GM12892 (cell line): Measurements from ENCODE around the gene PER2.
"Not testable (repeated sequence)": the region's sequence is repeated elsewhere in the genome, so short reads cannot be mapped to it uniquely, and the experiment has no call there.

Experiments
- DNase-seq: peaks from one replicate; pipeline ENCODE4 v3.0.0; 2011; ENCODE audit not compliant: insufficient read length
- FAIRE-seq: peaks from 2 replicates; lab custom pipeline; 2011; peaks lifted over from hg19 to GRCh38; lab: Jason Lieb, UNC
- POLR2A ChIP-seq: IDR thresholded peaks from 2 replicates; pipeline ENCODE4 v1.6.1; 2011; ENCODE audit warnings: low read depth, low read length, control low read depth
- POLR2AphosphoS5 ChIP-seq: IDR thresholded peaks from 2 replicates; pipeline ENCODE4 v1.6.1; 2011; ENCODE audit warnings: low read depth, low read length, control low read depth
- TAF1 ChIP-seq: IDR thresholded peaks from 2 replicates; pipeline ENCODE4 v1.6.1; 2011; ENCODE audit warnings: low read depth, mild to moderate bottlenecking, control low read depth, low read length, borderline replicate concordance

Gene PER2

GRCh38 chr2:238322001-238322411 lies 33.6 kb upstream of the PER2 start:
- FAIRE-seq (no peak), DNase-seq (no peak)
- TF ChIP-seq POLR2A: no peak
- TF ChIP-seq TAF1: no peak
- TF ChIP-seq POLR2AphosphoS5: no peak

GRCh38 chr2:238321467-238321866 lies 33.1 kb upstream of the PER2 start:
- TF ChIP-seq POLR2AphosphoS5 (no peak), POLR2A (no peak), TAF1 (no peak)
- FAIRE-seq (peak; percentile 38), DNase-seq (no peak)

GRCh38 chr2:238320648-238321281 lies 32.4 kb upstream of the PER2 start:
- peak; percentile 42 for FAIRE-seq
- no peak for DNase-seq
- no peak for TF ChIP-seq TAF1
- TF ChIP-seq POLR2AphosphoS5: no peak
- TF ChIP-seq POLR2A: no peak

GRCh38 chr2:238320246-238320647 lies 31.8 kb upstream of the PER2 start, which contains the start of gene TRAF3IP1:
TSS of gene TRAF3IP1 (plus strand) at chr2:238320518. CDS start at chr2:238320663, 145 bp downstream.
- DNase-seq: peak; percentile 97
- TF ChIP-seq POLR2A: no peak
- TF ChIP-seq TAF1: no peak
- TF ChIP-seq POLR2AphosphoS5: no peak
- FAIRE-seq: peak; percentile 86

GRCh38 chr2:238315031-238315595 lies 26.7 kb upstream of the PER2 start:
- FAIRE-seq: no peak

GRCh38 chr2:238314576-238314975 lies 26.2 kb upstream of the PER2 start:
- no peak for FAIRE-seq
- DNase-seq: no peak
- no peak for TF ChIP-seq POLR2A
- no peak for TF ChIP-seq POLR2AphosphoS5
- TF ChIP-seq TAF1: no peak

More at GRCh38 chr2:238315031-238315595, 26.7 kb upstream of the PER2 start:
- TF ChIP-seq POLR2A: no peak
- no peak for TF ChIP-seq TAF1
- TF ChIP-seq POLR2AphosphoS5: no peak
- DNase-seq: no peak

- TF ChIP-seq TAF1 (no peak), POLR2AphosphoS5 (no peak), POLR2A (no peak)
- DNase-seq: no peak
- no peak for FAIRE-seq
These were observed 25.6 kb upstream of the PER2 start for GRCh38 chr2:238313991-238314350.

GRCh38 chr2:238313289-238313990 lies 25.0 kb upstream of the PER2 start:
- DNase-seq (no peak), FAIRE-seq (no peak)
- no peak for TF ChIP-seq POLR2AphosphoS5
- TF ChIP-seq TAF1: no peak

GRCh38 chr2:238310721-238311120 lies 22.3 kb upstream of the PER2 start:
- FAIRE-seq, DNase-seq: not testable (repeated sequence)

- DNase-seq (no peak), FAIRE-seq (no peak)
- TF ChIP-seq POLR2A (no peak), TAF1 (no peak), POLR2AphosphoS5 (no peak)
These were observed 19.8 kb upstream of the PER2 start for GRCh38 chr2:238308177-238308576.

GRCh38 chr2:238306672-238306998 lies 18.2 kb upstream of the PER2 start:
- no peak for TF ChIP-seq POLR2A
- no peak for TF ChIP-seq POLR2AphosphoS5
- no peak for TF ChIP-seq TAF1
- no peak for FAIRE-seq

GRCh38 chr2:238305965-238306671 lies 17.7 kb upstream of the PER2 start:
- no peak for DNase-seq
- no peak for FAIRE-seq
- TF ChIP-seq POLR2A (no peak), POLR2AphosphoS5 (no peak), TAF1 (no peak)

More at GRCh38 chr2:238306672-238306998, 18.2 kb upstream of the PER2 start:
- no peak for DNase-seq
